Measurements from ENCODE around the gene GLT6D1. TPM values are rescaled to one million over a fixed set of nuclear protein-coding genes. Genes with fewer than 3 reads are reported as not detected.

GLT6D1 gene
- total RNA-seq, 6 experiments from 2014 or later, result not detected

GRCh38 chr9:135574943-135575342, 64.4 kb downstream of the GLT6D1 start:
- intact Hi-C loops (cut with DNase I), result no loop called here
- Histone ChIP-seq H3K36me3 (no peaks in the 10 kb centered on the region), H3K27me3 (no peaks in the 10 kb centered on the region), H3K9me3 (no peaks in the 10 kb centered on the region), H3K4me1 (no peaks in the 10 kb centered on the region), H3K27ac (no peak overlapping the region), H3K4me3 (no peak overlapping the region)
- no peak for ATAC-seq
- WGBS (ENCODE audit: insufficient coverage, low coverage, low lambda C conversion rate, missing lambda C conversion rate), result 100% methylated on average over 1 of the region's 15 CpGs
- TF ChIP-seq, protein P1, sequence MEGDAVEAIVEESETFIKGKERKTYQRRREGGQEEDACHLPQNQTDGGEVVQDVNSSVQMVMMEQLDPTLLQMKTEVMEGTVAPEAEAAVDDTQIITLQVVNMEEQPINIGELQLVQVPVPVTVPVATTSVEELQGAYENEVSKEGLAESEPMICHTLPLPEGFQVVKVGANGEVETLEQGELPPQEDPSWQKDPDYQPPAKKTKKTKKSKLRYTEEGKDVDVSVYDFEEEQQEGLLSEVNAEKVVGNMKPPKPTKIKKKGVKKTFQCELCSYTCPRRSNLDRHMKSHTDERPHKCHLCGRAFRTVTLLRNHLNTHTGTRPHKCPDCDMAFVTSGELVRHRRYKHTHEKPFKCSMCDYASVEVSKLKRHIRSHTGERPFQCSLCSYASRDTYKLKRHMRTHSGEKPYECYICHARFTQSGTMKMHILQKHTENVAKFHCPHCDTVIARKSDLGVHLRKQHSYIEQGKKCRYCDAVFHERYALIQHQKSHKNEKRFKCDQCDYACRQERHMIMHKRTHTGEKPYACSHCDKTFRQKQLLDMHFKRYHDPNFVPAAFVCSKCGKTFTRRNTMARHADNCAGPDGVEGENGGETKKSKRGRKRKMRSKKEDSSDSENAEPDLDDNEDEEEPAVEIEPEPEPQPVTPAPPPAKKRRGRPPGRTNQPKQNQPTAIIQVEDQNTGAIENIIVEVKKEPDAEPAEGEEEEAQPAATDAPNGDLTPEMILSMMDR (IDR thresholded peaks at IDR 0.05), result no peak
- no peak for TF ChIP-seq POLR2A (IDR thresholded peaks at IDR 0.05)
- peak in 1 of 3 donors; percentile 37 for DNase-seq

GRCh38 chr9:135574331-135574730, 65.0 kb downstream of the GLT6D1 start:
- no peaks in the 10 kb centered on the region for H3K9me3 ChIP-seq
- no peak for TF ChIP-seq POLR2A (IDR thresholded peaks at IDR 0.05)
- TF ChIP-seq, protein P1 (IDR thresholded peaks at IDR 0.05), result no peak
- WGBS (ENCODE audit: insufficient coverage, low coverage, low lambda C conversion rate, missing lambda C conversion rate), result 47% methylated on average over 5 of the region's 14 CpGs
- DNase-seq (peak in 1 of 3 donors; percentile 32), ATAC-seq (peak in 1 of 4 donors; percentile 29)
- H3K36me3 ChIP-seq, result no peaks in the 10 kb centered on the region
- H3K4me1 ChIP-seq, result no peaks in the 10 kb centered on the region
- H3K27me3 ChIP-seq, result no peaks in the 10 kb centered on the region
- H3K27ac ChIP-seq, result no peak overlapping the region
- intact Hi-C loops (cut with DNase I), result no loop called here
- no peak overlapping the region for H3K4me3 ChIP-seq

Other genes starting within 250 kb of the GLT6D1 start
- gene PPP1R26, start 159.8 kb downstream of the GLT6D1 start, total RNA-seq, result 1 to 10 TPM; 5.1 to 9.0 (median 7.7) TPM
- 10 to 100 TPM; 24.7 to 56.8 (median 30.5) TPM for gene MRPS2, start 138.9 kb downstream of the GLT6D1 start, total RNA-seq
- not detected for gene LCN1, start 118.1 kb downstream of the GLT6D1 start, total RNA-seq
- gene OBP2A, start 93.4 kb downstream of the GLT6D1 start, total RNA-seq, result not detected
- not detected for gene PAEP, start 77.8 kb downstream of the GLT6D1 start, total RNA-seq
- gene LCN9, start 23.8 kb upstream of the GLT6D1 start, total RNA-seq, result not detected
- gene SOHLH1, start 59.9 kb upstream of the GLT6D1 start, total RNA-seq, result not detected
- gene KCNT1, start 62.6 kb upstream of the GLT6D1 start, total RNA-seq, result not detected